Fibroblast of lung (primary cell): ENCODE measurements around the gene MTHFD2. TPM values are rescaled to one million over a fixed set of nuclear protein-coding genes. Genes with fewer than 3 reads are reported as not detected.

Experiments
- DNase-seq, 2 donors: peaks; one replicate each; pipeline versions ENCODE4 v3.0.0 to v3.0.0-alpha.2; 2010; ENCODE audit warnings: low read depth in 2 of 2
- H2AFZ ChIP-seq: 2 replicates; pipeline ENCODE4 v1.5.1; 2012; ENCODE audit warnings: low read length, control low read depth, inconsistent platforms
- H3K27ac ChIP-seq: 2 replicates; pipeline ENCODE4 v1.5.1; 2011; ENCODE audit warnings: low read length, control low read depth; ENCODE audit not compliant: insufficient read depth
- H3K27me3 ChIP-seq: 2 replicates; pipeline ENCODE4 v1.5.1; 2011; ENCODE audit warnings: mild to moderate bottlenecking, low read length; ENCODE audit not compliant: control insufficient read depth, insufficient read depth
- H3K36me3 ChIP-seq: 2 replicates; pipeline ENCODE4 v1.5.1; 2011; ENCODE audit warnings: low read length; ENCODE audit not compliant: control insufficient read depth, insufficient read depth
- H3K4me1 ChIP-seq: 2 replicates; pipeline ENCODE4 v1.5.1; 2011; ENCODE audit warnings: low read length; ENCODE audit not compliant: control insufficient read depth, insufficient read depth; ENCODE audit errors: extremely low read depth
- H3K4me2 ChIP-seq: 2 replicates; pipeline ENCODE4 v1.5.1; 2011; ENCODE audit warnings: low read length, control low read depth; ENCODE audit not compliant: insufficient read depth; ENCODE audit errors: extremely low read depth
- H3K4me3 ChIP-seq, 4 experiments: fragments of 200-600 bp in 1 of 4; sonication (generic) in 1 of 4; replicated peaks in 1 of 4; 2 replicates each; pipeline ENCODE4 v1.5.1; 2011 to 2016; ENCODE audit warnings: low read length in 4 of 4, low read depth in 3 of 4, mild to moderate bottlenecking in 3 of 4, control low read depth in 2 of 4, inconsistent platforms in 1 of 4, mixed read lengths in 1 of 4; ENCODE audit not compliant: insufficient read depth in 1 of 4; ENCODE audit errors: control extremely low read depth in 1 of 4
- H3K79me2 ChIP-seq: 2 replicates; pipeline ENCODE4 v1.5.1; 2012; ENCODE audit warnings: mild to moderate bottlenecking, low read length, inconsistent platforms; ENCODE audit not compliant: control insufficient read depth, insufficient read depth
- H3K9ac ChIP-seq: 2 replicates; pipeline ENCODE4 v1.5.1; 2011; ENCODE audit warnings: mild to moderate bottlenecking, low read length, control low read depth; ENCODE audit not compliant: insufficient read depth
- H3K9me3 ChIP-seq: 2 replicates; pipeline ENCODE4 v1.5.1; 2012; ENCODE audit warnings: low read depth, low read length; ENCODE audit not compliant: control insufficient read depth, insufficient read depth
- H4K20me1 ChIP-seq: 2 replicates; pipeline ENCODE4 v1.5.1; 2011; ENCODE audit warnings: low read length; ENCODE audit not compliant: control insufficient read depth, insufficient read depth; ENCODE audit errors: extremely low read depth
- CTCF ChIP-seq, 2 donors: IDR thresholded peaks in 1 of 2; conservative IDR thresholded peaks in 1 of 2; 1 replicate in 1 of 2; 2 replicates in 1 of 2; pipeline ENCODE4 v1.5.1; 2011 to 2012; ENCODE audit warnings: low read length in 2 of 2, control low read depth in 1 of 2, inconsistent platforms in 1 of 2, low read depth in 1 of 2, mild to moderate bottlenecking in 1 of 2
- EZH2 ChIP-seq: IDR thresholded peaks from 2 replicates; pipeline ENCODE4 v1.5.1; 2012; ENCODE audit warnings: low read length, control low read depth, mild to moderate bottlenecking; ENCODE audit errors: missing control alignments
- polyA plus RNA-seq, 2 donors: library from polyadenylated mRNA; depleted of rRNA in 1 of 2; stranded (reverse) in 1 of 2; unstranded in 1 of 2; fragments of >200 nt; gene quantifications; 2 replicates each; pipeline ENCODE4 v1.2.1, GENCODE V29; 2011 to 2012; ENCODE audit warnings: missing spikeins in 1 of 2
- total RNA-seq: library from RNA; depleted of rRNA; stranded (reverse); fragments of >200 nt; gene quantifications from 2 replicates; pipeline ENCODE4 v1.2.1, GENCODE V29; 2014

MTHFD2 gene
- total and polyA plus RNA-seq, 2 donors (not counting 1 experiment from before 2014, with no cell fraction given), result 95.4 to 334 TPM

DNA sequence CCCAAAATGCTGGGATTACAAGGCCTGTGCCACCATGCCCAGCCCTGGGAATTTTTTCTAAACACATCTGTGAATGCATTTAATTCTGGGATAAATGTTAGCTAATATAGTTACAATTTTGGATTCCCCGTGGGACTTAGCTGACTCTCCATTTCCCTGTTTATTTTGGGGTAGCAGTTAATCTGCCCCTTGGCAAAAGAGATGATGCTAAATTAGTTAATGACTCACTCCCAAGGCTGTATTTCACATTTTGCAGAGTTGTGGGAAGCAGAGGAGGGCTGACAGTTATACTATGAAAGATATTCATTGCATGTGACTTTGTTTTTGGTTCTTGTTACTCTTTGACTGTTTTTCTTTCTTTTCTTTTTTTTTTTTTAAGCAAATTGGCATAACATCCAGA lies 3.2 kb downstream of the MTHFD2 start:
- H2AFZ ChIP-seq, result no peak overlapping the region
- H3K36me3 ChIP-seq, result no peaks in the 10 kb centered on the region
- peak; percentile 37 to 87 for DNase-seq
- peak overlapping the region in 2 of 4 experiments; percentile 8 to 98 for H3K4me3 ChIP-seq
- H3K4me1 ChIP-seq, result peaks cover 15% of the 10 kb centered on the region
- H3K9me3 ChIP-seq, result no peaks in the 10 kb centered on the region
- H4K20me1 ChIP-seq, result no peaks in the 10 kb centered on the region
- no peak overlapping the region for H3K9ac ChIP-seq
- no peak overlapping the region for H3K27ac ChIP-seq
- no peaks in the 10 kb centered on the region for H3K27me3 ChIP-seq
- TF ChIP-seq EZH2, result no peak
- TF ChIP-seq CTCF (conservative IDR thresholded peaks at IDR 0.05 in 1 of 2, IDR thresholded peaks at IDR 0.05 in 1 of 2; ENCODE audit: low read depth in 1 of 2, low read length in 2 of 2), result no peak
- H3K79me2 ChIP-seq, result peaks cover 52% of the 10 kb centered on the region
- peak overlapping the region; percentile 46 for H3K4me2 ChIP-seq

GRCh38 chr2:74204436-74204835 lies 6.0 kb downstream of the MTHFD2 start:
- no peaks in the 10 kb centered on the region for H4K20me1 ChIP-seq

DNA sequence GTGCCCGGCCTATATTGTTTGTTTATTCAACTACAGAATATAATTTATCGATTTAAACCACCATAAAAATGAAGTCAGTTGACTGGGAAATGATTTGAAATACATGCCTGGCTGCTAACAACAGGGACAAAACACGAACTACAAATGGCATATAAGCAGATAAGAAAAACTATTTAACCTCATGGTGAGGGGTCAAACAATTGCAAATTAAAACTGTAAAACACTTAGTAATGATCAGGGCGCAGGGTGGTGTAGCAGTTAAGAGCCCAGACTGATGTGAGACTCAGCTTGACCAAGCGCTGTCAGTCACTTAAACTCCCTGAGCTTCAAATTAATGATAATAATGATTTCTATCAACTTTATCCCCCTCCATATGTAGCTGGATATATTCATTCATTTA lies 6.7 kb downstream of the MTHFD2 start:
- H3K4me1 ChIP-seq, result peaks cover 12% of the 10 kb centered on the region
- H3K27ac ChIP-seq, result no peak overlapping the region
- no peak overlapping the region for H3K9ac ChIP-seq
- H3K4me2 ChIP-seq, result no peak overlapping the region
- H3K36me3 ChIP-seq, result peaks cover 4% of the 10 kb centered on the region
- H3K79me2 ChIP-seq, result peaks cover 57% of the 10 kb centered on the region
- H3K4me3 ChIP-seq, result no peak overlapping the region
- no peaks in the 10 kb centered on the region for H4K20me1 ChIP-seq
- H3K27me3 ChIP-seq, result no peaks in the 10 kb centered on the region
- TF ChIP-seq EZH2 (no peak), CTCF (conservative IDR thresholded peaks at IDR 0.05 in 1 of 2, IDR thresholded peaks at IDR 0.05 in 1 of 2; ENCODE audit: low read depth in 1 of 2, low read length in 2 of 2) (no peak)
- no peak overlapping the region for H2AFZ ChIP-seq
- H3K9me3 ChIP-seq, result no peaks in the 10 kb centered on the region
- DNase-seq, result no peak

More at GRCh38 chr2:74204436-74204835, 6.0 kb downstream of the MTHFD2 start:
- no peak overlapping the region for H3K4me2 ChIP-seq
- H3K4me3 ChIP-seq, result no peak overlapping the region
- H3K9ac ChIP-seq, result no peak overlapping the region
- H2AFZ ChIP-seq, result no peak overlapping the region
- H3K36me3 ChIP-seq, result peaks cover 2% of the 10 kb centered on the region
- H3K4me1 ChIP-seq, result peaks cover 12% of the 10 kb centered on the region
- H3K27me3 ChIP-seq, result no peaks in the 10 kb centered on the region
- H3K79me2 ChIP-seq, result peaks cover 63% of the 10 kb centered on the region
- H3K9me3 ChIP-seq, result no peaks in the 10 kb centered on the region
- H3K27ac ChIP-seq, result no peak overlapping the region
- TF ChIP-seq CTCF (conservative IDR thresholded peaks at IDR 0.05 in 1 of 2, IDR thresholded peaks at IDR 0.05 in 1 of 2; ENCODE audit: low read depth in 1 of 2, low read length in 2 of 2) (no peak), EZH2 (no peak)
- DNase-seq, result no peak
